Lower leg skin (tissue), 3 donors: ENCODE data around the gene RIBC2.

Experiments used
- CTCF ChIP-seq, 3 donors: fragments of 450-650 bp; IDR thresholded peaks; one replicate each; pipeline ENCODE4 v1.5.1; 2016; ENCODE audit warnings: antibody characterized with exemption in 3 of 3, mild to moderate bottlenecking in 3 of 3, moderate library complexity in 2 of 3
- POLR2A ChIP-seq, 2 donors: fragments of 450-650 bp; IDR thresholded peaks; one replicate each; pipeline ENCODE4 v1.6.1; 2016 to 2017; ENCODE audit warnings: antibody characterized with exemption in 2 of 2, mild to moderate bottlenecking in 1 of 2, moderate library complexity in 1 of 2

- TF ChIP-seq POLR2A (IDR thresholded peaks at IDR 0.05): no peak
- no peak for TF ChIP-seq CTCF (IDR thresholded peaks at IDR 0.05)
These were observed 45.7 kb downstream of the RIBC2 start for GRCh38 chr22:45459235-45459634.
